Hepatocyte (in vitro differentiated cells): ENCODE measurements around the gene CHCHD6. TPM values are rescaled to one million over a fixed set of nuclear protein-coding genes. Genes with fewer than 3 reads are reported as not detected.

Experiments
- DNase-seq: peaks from one replicate; pipeline ENCODE4 v3.0.0-alpha.2; 2016; ENCODE audit warnings: low spot score
- H2AFZ ChIP-seq: fragments of 200-600 bp; sonication (generic); 2 replicates; pipeline ENCODE4 v1.6.0; 2016; ENCODE audit warnings: antibody characterized with exemption, mild to moderate bottlenecking
- H3K27ac ChIP-seq: fragments of 200-600 bp; sonication (generic); 2 replicates; pipeline ENCODE4 v1.5.1; 2016; ENCODE audit warnings: mild to moderate bottlenecking
- H3K27me3 ChIP-seq: fragments of 200-600 bp; sonication (generic); 2 replicates; pipeline ENCODE4 v1.6.1; 2016
- H3K36me3 ChIP-seq: fragments of 200-600 bp; sonication (generic); replicated peaks from 2 replicates; pipeline ENCODE4 v1.5.1; 2016; ENCODE audit warnings: low read depth; ENCODE audit not compliant: insufficient read depth
- H3K4me1 ChIP-seq: fragments of 200-600 bp; sonication (generic); 2 replicates; pipeline ENCODE4 v1.5.1; 2016; ENCODE audit warnings: mild to moderate bottlenecking, moderate library complexity; ENCODE audit not compliant: insufficient read depth
- H3K4me2 ChIP-seq: fragments of 200-600 bp; sonication (generic); 2 replicates; pipeline ENCODE4 v1.6.0; 2016
- H3K4me3 ChIP-seq: fragments of 200-600 bp; sonication (generic); 2 replicates; pipeline ENCODE4 v1.5.1; 2016; ENCODE audit warnings: mild to moderate bottlenecking
- H3K79me2 ChIP-seq: fragments of 200-600 bp; sonication (generic); 2 replicates; pipeline ENCODE4 v1.6.0; 2017; ENCODE audit warnings: mild to moderate bottlenecking
- H3K9me2 ChIP-seq: fragments of 200-600 bp; sonication (generic); replicated peaks from 2 replicates; pipeline ENCODE4 v1.6.0; 2017; ENCODE audit warnings: mild to moderate bottlenecking; ENCODE audit not compliant: insufficient read depth
- H3K9me3 ChIP-seq: fragments of 200-600 bp; sonication (generic); 2 replicates; pipeline ENCODE4 v1.5.1; 2016; ENCODE audit warnings: low read depth, mild to moderate bottlenecking
- H4K20me1 ChIP-seq: fragments of 200-600 bp; sonication (generic); 2 replicates; pipeline ENCODE4 v1.6.0; 2016; ENCODE audit warnings: mild to moderate bottlenecking; ENCODE audit not compliant: insufficient read depth, poor library complexity, severe bottlenecking
- CTCF ChIP-seq: fragments of 200-600 bp; sonication (generic); IDR thresholded peaks from 2 replicates; pipeline ENCODE4 v1.5.1; 2016; ENCODE audit warnings: antibody characterized with exemption, mild to moderate bottlenecking; ENCODE audit not compliant: poor library complexity
- EZH2 ChIP-seq: fragments of 200-600 bp; sonication (generic); IDR thresholded peaks from 2 replicates; pipeline ENCODE4 v1.6.1; 2016; ENCODE audit warnings: antibody characterized with exemption, mild to moderate bottlenecking, borderline replicate concordance
- EZH2phosphoT487 ChIP-seq: fragments of 200-600 bp; sonication (generic); IDR thresholded peaks from one replicate; pipeline ENCODE4 v1.6.1; 2018; ENCODE audit warnings: antibody characterized with exemption, mild to moderate bottlenecking, low read depth, moderate library complexity; ENCODE audit not compliant: unreplicated experiment, severe bottlenecking
- WGBS: methylation state at CpG from one replicate; pipeline ENCODE4 v1.1.6; 2016; ENCODE audit warnings: low lambda C conversion rate; ENCODE audit errors: missing lambda C conversion rate; 5-methylcytosine and 5-hydroxymethylcytosine counted together
- polyA plus RNA-seq: library from polyadenylated mRNA; unstranded; fragments of >200 nt; fragmentation: Nextera tagmentation; extraction: Ambion mirVana; gene quantifications from 2 replicates; pipeline ENCODE4 v1.2.1, GENCODE V29; 2016
- total RNA-seq: library from RNA; depleted of rRNA; stranded (reverse); fragments of >200 nt; gene quantifications from 2 replicates; pipeline ENCODE4 v1.2.3, GENCODE V29; 2014

Gene CHCHD6
- total and polyA plus RNA-seq, 2 experiments from 2014 or later, result 13.8 to 19.7 TPM

- TF ChIP-seq CTCF (peak; percentile 19), EZH2phosphoT487 (no peak), EZH2 (no peak)
- H3K4me3 ChIP-seq, result no peak overlapping the region
- H3K9me2 ChIP-seq, result no peaks in the 10 kb centered on the region
- no peaks in the 10 kb centered on the region for H3K79me2 ChIP-seq
- WGBS, result 70% methylated on average over 9 of the region's 9 CpGs
- H3K4me1 ChIP-seq, result no peaks in the 10 kb centered on the region
- no peak overlapping the region for H2AFZ ChIP-seq
- H3K9me3 ChIP-seq, result no peaks in the 10 kb centered on the region
- H4K20me1 ChIP-seq, result no peaks in the 10 kb centered on the region
- no peaks in the 10 kb centered on the region for H3K27me3 ChIP-seq
- H3K27ac ChIP-seq, result no peak overlapping the region
- DNase-seq, result peak; percentile 24
- no peaks in the 10 kb centered on the region for H3K36me3 ChIP-seq
- no peak overlapping the region for H3K4me2 ChIP-seq
These were observed 131.6 kb downstream of the CHCHD6 start for GRCh38 chr3:126835472-126836219.

- H3K36me3 ChIP-seq, result no peaks in the 10 kb centered on the region
- TF ChIP-seq EZH2phosphoT487 (no peak), EZH2 (no peak), CTCF (no peak)
- no peaks in the 10 kb centered on the region for H3K9me2 ChIP-seq
- H4K20me1 ChIP-seq, result no peaks in the 10 kb centered on the region
- 95% methylated on average over 10 of the region's 10 CpGs for WGBS
- no peak overlapping the region for H3K27ac ChIP-seq
- no peak overlapping the region for H3K4me2 ChIP-seq
- no peak overlapping the region for H2AFZ ChIP-seq
- DNase-seq, result no peak
- no peaks in the 10 kb centered on the region for H3K79me2 ChIP-seq
- H3K4me1 ChIP-seq, result no peaks in the 10 kb centered on the region
- no peak overlapping the region for H3K4me3 ChIP-seq
- H3K9me3 ChIP-seq, result no peaks in the 10 kb centered on the region
- no peaks in the 10 kb centered on the region for H3K27me3 ChIP-seq
These were observed 132.3 kb downstream of the CHCHD6 start for GRCh38 chr3:126836220-126836860.

- no peaks in the 10 kb centered on the region for H3K27me3 ChIP-seq
- H3K4me2 ChIP-seq, result no peak overlapping the region
- H3K79me2 ChIP-seq, result no peaks in the 10 kb centered on the region
- WGBS, result 82% methylated on average over 4 of the region's 4 CpGs
- H3K4me3 ChIP-seq, result no peak overlapping the region
- H3K4me1 ChIP-seq, result no peaks in the 10 kb centered on the region
- H4K20me1 ChIP-seq, result no peaks in the 10 kb centered on the region
- no peak overlapping the region for H3K27ac ChIP-seq
- H3K36me3 ChIP-seq, result no peaks in the 10 kb centered on the region
- no peak overlapping the region for H2AFZ ChIP-seq
- TF ChIP-seq CTCF, result no peak
- no peak for TF ChIP-seq EZH2
- no peak for TF ChIP-seq EZH2phosphoT487
- H3K9me2 ChIP-seq, result no peaks in the 10 kb centered on the region
- DNase-seq, result no peak
- no peaks in the 10 kb centered on the region for H3K9me3 ChIP-seq
These were observed 133.7 kb downstream of the CHCHD6 start for GRCh38 chr3:126837773-126838172.
